ENCODE data around the gene TMEM140. TPM values are rescaled to one million over a fixed set of nuclear protein-coding genes. Genes with fewer than 3 reads are reported as not detected.
A peak's percentile ranks its signal among the peaks of the same experiment; 100 is the strongest.

TMEM140 gene
- total and polyA plus RNA-seq, 2 experiments from 2014 or later = 10.4 TPM; not detected in 1

GRCh38 chr7:135167365-135167917 lies 19.6 kb downstream of the TMEM140 start:
- TF ChIP-seq CTCF (IDR thresholded peaks at IDR 0.05; ENCODE audit: low read depth, low read length) = no peak
- Histone ChIP-seq H3K4me3 (no peak overlapping the region), H3K27me3 (no peaks in the 10 kb centered on the region), H3K9me3 (ENCODE audit: low read depth) (no peaks in the 10 kb centered on the region), H3K4me1 (ENCODE audit: low read depth) (peaks cover 9% of the 10 kb centered on the region), H3K27ac (no peak overlapping the region), H3K36me3 (peaks cover 16% of the 10 kb centered on the region)
- no peak for DNase-seq (ENCODE audit: low read depth in 1 of 2, low spot score in 1 of 2)

DNA sequence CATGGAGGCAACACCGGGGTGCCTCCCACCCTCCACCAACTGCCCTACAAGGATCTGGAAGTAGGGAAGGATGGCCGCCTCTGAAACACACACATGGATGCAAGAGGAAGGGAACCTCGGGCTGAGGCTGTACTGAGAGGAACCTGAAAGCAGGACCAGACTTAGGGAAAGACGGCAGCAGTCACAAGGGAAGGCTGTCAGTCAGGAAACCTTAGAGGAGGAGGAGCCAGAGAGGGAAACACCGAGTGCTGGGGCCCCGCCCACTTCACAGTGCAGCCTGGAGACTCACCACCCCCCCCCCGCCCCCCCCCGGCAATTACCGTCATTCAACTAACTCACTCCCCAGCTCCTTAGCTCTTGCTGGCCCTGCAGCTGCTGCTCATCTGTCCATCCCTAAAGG lies 20.1 kb downstream of the TMEM140 start:
- peaks cover 16% of the 10 kb centered on the region for H3K36me3 ChIP-seq
- no peak overlapping the region for H3K27ac ChIP-seq
- peaks cover 9% of the 10 kb centered on the region for H3K4me1 ChIP-seq (ENCODE audit: low read depth)
- TF ChIP-seq CTCF (IDR thresholded peaks at IDR 0.05; ENCODE audit: low read depth, low read length) = no peak
- H3K9me3 ChIP-seq (ENCODE audit: low read depth) = no peaks in the 10 kb centered on the region
- no peak overlapping the region for H3K4me3 ChIP-seq
- DNase-seq (ENCODE audit: low read depth in 1 of 2, low spot score in 1 of 2) = no peak
- H3K27me3 ChIP-seq = no peaks in the 10 kb centered on the region

DNA sequence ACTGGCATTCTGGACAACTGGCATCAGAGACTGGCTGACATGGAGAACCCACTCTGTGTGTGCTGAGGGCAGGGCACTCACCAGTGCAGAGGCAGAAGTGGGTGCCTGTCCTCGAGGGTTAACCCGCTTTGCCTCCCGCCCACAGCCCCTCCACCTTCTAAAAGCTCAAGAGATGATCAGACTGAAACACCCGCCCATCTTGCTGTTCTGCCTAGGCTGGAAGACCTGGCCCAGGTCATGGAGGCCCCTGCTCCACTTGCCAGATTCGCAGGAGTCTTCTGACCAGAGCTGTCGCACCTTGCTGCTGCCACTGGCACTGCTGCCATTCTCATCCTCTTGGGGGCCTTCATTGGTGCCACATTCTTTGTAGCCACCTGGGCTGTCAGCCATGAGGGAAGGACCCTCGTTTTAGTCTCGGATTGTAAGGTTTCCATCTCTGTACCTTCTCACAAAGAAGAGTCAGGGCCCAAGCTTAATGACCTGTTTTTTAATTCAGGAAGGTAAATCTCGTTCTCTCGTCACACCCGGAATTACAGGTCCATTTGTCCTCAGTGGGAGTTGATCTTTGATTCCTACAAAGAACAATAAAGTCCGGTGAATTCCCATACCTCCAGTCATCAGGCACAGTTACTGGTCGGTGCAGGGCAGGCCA lies 20.7 kb downstream of the TMEM140 start:
- DNase-seq (ENCODE audit: low read depth in 1 of 2, low spot score in 1 of 2) = no peak
- no peak overlapping the region for H3K27ac ChIP-seq

DNA sequence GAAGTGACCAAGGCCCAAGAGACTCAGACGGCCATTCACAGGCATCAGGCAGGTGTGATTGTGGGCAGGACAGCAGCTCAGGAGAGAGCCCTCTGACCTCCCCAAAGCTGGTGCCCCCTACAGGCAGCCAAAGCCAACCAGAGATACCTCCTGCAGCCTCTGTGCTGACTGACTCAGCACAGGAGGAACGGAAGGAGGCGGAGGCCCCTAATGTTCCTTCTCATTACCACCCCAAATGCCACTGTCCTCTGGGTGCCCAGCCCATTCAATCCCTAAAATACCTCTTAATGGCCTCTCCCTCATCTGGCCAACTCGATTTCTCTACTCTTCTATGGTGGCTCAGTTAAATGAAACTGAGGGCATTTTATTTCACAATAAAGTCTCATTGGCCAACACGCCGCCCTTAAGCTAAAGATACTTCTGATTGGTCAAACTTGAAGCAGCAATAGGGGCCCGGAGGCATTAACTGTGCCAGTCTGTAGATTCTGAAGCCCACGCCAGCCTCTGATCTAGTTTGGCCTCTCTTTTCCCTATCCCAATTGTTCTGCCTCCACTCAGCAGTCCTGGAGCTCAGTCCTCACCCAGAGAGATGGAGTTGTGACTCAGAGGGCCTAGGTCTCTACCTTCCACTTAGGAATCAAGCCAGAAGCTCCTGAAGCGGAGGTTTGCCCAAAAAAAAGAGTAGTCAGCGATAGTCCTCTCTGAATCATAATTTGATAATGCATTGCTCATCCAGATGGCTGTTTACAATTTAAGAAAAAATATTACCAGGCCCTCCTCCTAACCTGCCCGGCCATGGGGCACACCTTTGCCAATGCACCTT lies 21.5 kb downstream of the TMEM140 start:
- Histone ChIP-seq H3K4me3 (peak overlapping the region; percentile 73), H3K27me3 (no peaks in the 10 kb centered on the region), H3K36me3 (peaks cover 16% of the 10 kb centered on the region), H3K9me3 (ENCODE audit: low read depth) (no peaks in the 10 kb centered on the region), H3K4me1 (ENCODE audit: low read depth) (peaks cover 9% of the 10 kb centered on the region), H3K27ac (peak overlapping the region; percentile 94)
- peak; percentile 17 to 40 for DNase-seq (ENCODE audit: low read depth in 1 of 2, low spot score in 1 of 2)
- TF ChIP-seq CTCF (IDR thresholded peaks at IDR 0.05; ENCODE audit: low read depth, low read length) = peak; percentile 51

More for the DNA sequence above, 20.7 kb downstream of the TMEM140 start:
- Histone ChIP-seq H3K4me1 (ENCODE audit: low read depth) (peaks cover 9% of the 10 kb centered on the region), H3K4me3 (no peak overlapping the region), H3K36me3 (peaks cover 16% of the 10 kb centered on the region), H3K27me3 (no peaks in the 10 kb centered on the region), H3K9me3 (ENCODE audit: low read depth) (no peaks in the 10 kb centered on the region)
- no peak for TF ChIP-seq CTCF (IDR thresholded peaks at IDR 0.05; ENCODE audit: low read depth, low read length)

DNA sequence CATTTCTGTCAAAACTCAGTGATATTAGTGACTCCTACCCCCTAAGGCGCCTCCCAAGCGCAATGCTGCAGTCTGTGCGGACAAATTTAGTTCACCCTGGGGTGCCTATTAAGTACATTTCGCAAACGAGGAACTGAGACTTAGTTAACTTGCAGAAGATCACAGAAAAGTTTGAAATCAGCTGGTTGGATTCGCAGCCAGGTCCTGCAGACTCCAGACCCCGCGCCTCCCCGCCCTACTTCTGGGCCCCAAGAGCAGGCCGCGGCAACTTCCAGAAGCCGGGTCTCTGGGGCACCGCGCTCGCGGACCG lies 22.0 kb downstream of the TMEM140 start:
- peak overlapping the region; percentile 94 for H3K27ac ChIP-seq
- DNase-seq (ENCODE audit: low read depth in 1 of 2, low spot score in 1 of 2) = no peak
- TF ChIP-seq CTCF (IDR thresholded peaks at IDR 0.05; ENCODE audit: low read depth, low read length) = no peak
- H3K4me3 ChIP-seq = peak overlapping the region; percentile 73
- no peaks in the 10 kb centered on the region for H3K9me3 ChIP-seq (ENCODE audit: low read depth)
- H3K4me1 ChIP-seq (ENCODE audit: low read depth) = peaks cover 9% of the 10 kb centered on the region
- H3K27me3 ChIP-seq = no peaks in the 10 kb centered on the region
- H3K36me3 ChIP-seq = peaks cover 16% of the 10 kb centered on the region
